A549 (cell line): ENCODE results near the gene PCED1B. TPM values are rescaled to one million over a fixed set of nuclear protein-coding genes. Genes with fewer than 3 reads are reported as not detected.
"Not testable (repeated sequence)": the region's sequence is repeated elsewhere in the genome, so short reads cannot be mapped to it uniquely, and the experiment has no call there.

Experiments used
- ATAC-seq, 2 experiments: fragments of 200-7000 bp in 1 of 2; fragments of >200 bp in 1 of 2; cut with Nextera tagmentation in 1 of 2; cut with Tn5 transposase in 1 of 2; 3 replicates each; pipeline versions ENCODE4 v1.8.0 to v1.9.1; 2018 to 2020; ENCODE audit warnings: mild to moderate bottlenecking in 1 of 2, moderate library complexity in 1 of 2
- CTCF ChIA-PET: fragments of 300-600 bp; sonication (Branson Sonifier 250); formaldehyde crosslinking; extraction: SDS; loops from one replicate; lab custom pipeline; 2021; ENCODE audit warnings: antibody characterized with exemption, inconsistent platforms; lab: Yijun Ruan, JAX
- POLR2A ChIA-PET: fragments of 350-600 bp; formaldehyde crosslinking; extraction: SDS; loops from one replicate; lab custom pipeline; 2021; ENCODE audit warnings: antibody characterized with exemption, inconsistent platforms; lab: Yijun Ruan, JAX
- DNase-seq, 2 experiments: peaks; one replicate each; pipeline versions ENCODE4 v3.0.0 to v3.0.0-alpha.2; 2011 to 2016; ENCODE audit warnings: low read depth in 1 of 2, low spot score in 1 of 2
- FAIRE-seq: peaks from 2 replicates; lab custom pipeline; 2011; peaks lifted over from hg19 to GRCh38; lab: Jason Lieb, UNC
- H3K27ac ChIP-seq, 2 experiments: fragments of >200 bp; sonication (Bioruptor Twin); formaldehyde crosslinking; 3 replicates each; pipeline ENCODE4 v1.5.1; 2016 to 2017
- H3K4me1 ChIP-seq: fragments of >200 bp; sonication (Bioruptor Twin); formaldehyde crosslinking; 3 replicates; pipeline ENCODE4 v1.6.1; 2016
- H3K4me2 ChIP-seq: fragments of >200 bp; sonication (Bioruptor Twin); formaldehyde crosslinking; 3 replicates; pipeline ENCODE4 v1.6.1; 2016
- H3K4me3 ChIP-seq: fragments of >200 bp; sonication (Bioruptor Twin); formaldehyde crosslinking; 3 replicates; pipeline ENCODE4 v1.5.1; 2016
- H3K9me3 ChIP-seq: fragments of >200 bp; sonication (Bioruptor Twin); formaldehyde crosslinking; 3 replicates; pipeline ENCODE4 v1.6.1; 2016
- ATOH8 ChIP-seq: fragments of 250-450 bp; sonication (Bioruptor Pico); IDR thresholded peaks from 2 replicates; pipeline ENCODE4 v1.5.0; 2020; ENCODE audit warnings: low read depth, mild to moderate bottlenecking, moderate library complexity
- CBX2 ChIP-seq: fragments of 200-600 bp; sonication (generic); IDR thresholded peaks from 2 replicates; pipeline ENCODE4 v1.6.1; 2016; ENCODE audit warnings: low read depth, mild to moderate bottlenecking, borderline replicate concordance
- CHD2 ChIP-seq: fragments of 150-350 bp; IDR thresholded peaks from 2 replicates; pipeline ENCODE4 v1.6.1; 2014; ENCODE audit warnings: low read length; ENCODE audit not compliant: partially characterized antibody
- CHD4 ChIP-seq: fragments of 200-600 bp; sonication (generic); IDR thresholded peaks from 2 replicates; pipeline ENCODE4 v1.6.1; 2016; ENCODE audit warnings: antibody characterized with exemption, mild to moderate bottlenecking, borderline replicate concordance
- ELK1 ChIP-seq: fragments of 150-350 bp; IDR thresholded peaks from 2 replicates; pipeline ENCODE4 v1.6.1; 2014; ENCODE audit warnings: low read depth, mild to moderate bottlenecking, low read length
- FOSL2 ChIP-seq, 2 experiments: fragments of 450-650 bp in 1 of 2; fragments of >200 bp in 1 of 2; sonication (Bioruptor Twin) in 1 of 2; formaldehyde crosslinking; IDR thresholded peaks; 2 replicates each; pipeline versions ENCODE4 v1.5.0 to v1.6.1; 2016 to 2020; ENCODE audit warnings: mild to moderate bottlenecking in 1 of 2, moderate library complexity in 1 of 2
- FOXS1 ChIP-seq: fragments of 250-450 bp; sonication (Bioruptor Pico); IDR thresholded peaks from 2 replicates; pipeline ENCODE4 v1.5.0; 2020; ENCODE audit warnings: mild to moderate bottlenecking, moderate library complexity
- HDAC2 ChIP-seq: fragments of 200-600 bp; sonication (generic); IDR thresholded peaks from 2 replicates; pipeline ENCODE4 v1.6.1; 2016
- HEYL ChIP-seq: fragments of 250-450 bp; sonication (Bioruptor Pico); IDR thresholded peaks from 2 replicates; pipeline ENCODE4 v1.8.0; 2021; ENCODE audit warnings: mild to moderate bottlenecking, moderate library complexity
- HOXB13 ChIP-seq: fragments of 250-450 bp; sonication (Bioruptor Pico); IDR thresholded peaks from 2 replicates; pipeline ENCODE4 v1.5.0; 2020; ENCODE audit warnings: low read depth, mild to moderate bottlenecking, moderate library complexity
- HOXB5 ChIP-seq: fragments of 250-450 bp; sonication (Bioruptor Pico); IDR thresholded peaks from 2 replicates; pipeline ENCODE4 v1.5.0; 2020; ENCODE audit warnings: mild to moderate bottlenecking, moderate library complexity
- MYC ChIP-seq: IDR thresholded peaks from 2 replicates; pipeline ENCODE4 v1.6.1; 2012; ENCODE audit warnings: mild to moderate bottlenecking, inconsistent platforms, low read length, improper control_type of control experiment, borderline replicate concordance
- NFE2L2 ChIP-seq: fragments of 150-350 bp; conservative IDR thresholded peaks from 2 replicates; pipeline ENCODE4 v1.6.1; 2014; ENCODE audit warnings: low read length
- RAD21 ChIP-seq, 2 experiments: fragments of >200 bp in 1 of 2; sonication (Bioruptor Twin) in 1 of 2; formaldehyde crosslinking in 1 of 2; IDR thresholded peaks in 1 of 2; conservative IDR thresholded peaks in 1 of 2; 2 replicates in 1 of 2; 3 replicates in 1 of 2; pipeline ENCODE4 v1.6.1; 2012 to 2018; ENCODE audit warnings: inconsistent platforms in 1 of 2
- SMC3 ChIP-seq: fragments of >200 bp; sonication (Bioruptor Twin); formaldehyde crosslinking; IDR thresholded peaks from 3 replicates; pipeline ENCODE4 v1.6.1; 2018; ENCODE audit warnings: inconsistent platforms
- SREBF2 ChIP-seq: fragments of 450-650 bp; IDR thresholded peaks from 2 replicates; pipeline ENCODE4 v1.6.1; 2014; ENCODE audit warnings: mild to moderate bottlenecking, moderate library complexity
- USF2 ChIP-seq: fragments of 450-650 bp; IDR thresholded peaks from 2 replicates; pipeline ENCODE4 v1.6.1; 2014; ENCODE audit warnings: antibody characterized with exemption
- WGBS: methylation state at CpG from one replicate; pipeline ENCODE4 v1.1.6; 2017; ENCODE audit errors: missing lambda C conversion rate; 5-methylcytosine and 5-hydroxymethylcytosine counted together
- polyA plus RNA-seq, 4 experiments: library from polyadenylated mRNA; depleted of rRNA in 3 of 4; stranded (reverse); fragments of >200 nt; fragmentation: RNase III in 1 of 4; extraction: RNeasy Plus Mini Kit Qiagen cat#74134 plus additional on column Dnase treatment in 1 of 4; gene quantifications; 2 replicates in 3 of 4; 3 replicates in 1 of 4; pipeline ENCODE4 v1.2.3, GENCODE V29; 2011 to 2017

The PCED1B gene
- polyA plus RNA-seq, 2 of the 4 experiments (the other 2 are of a cell fraction): 74.6 to 108 TPM

- no peak for FAIRE-seq
- 20% methylated on average over 1 of the region's 1 CpG for WGBS
- no peak for TF ChIP-seq CBX2
- TF ChIP-seq FOSL2 (IDR thresholded peaks at IDR 0.05): no peak
- TF ChIP-seq FOSL2 (CRISPR knock-in tag; IDR thresholded peaks at IDR 0.05): peak; percentile 38
- 0 out of 2 replicates have a peak, but pooled peaks have one; percentile 5 for TF ChIP-seq HOXB5
- Histone ChIP-seq H3K9me3 (peaks cover 4% of the 10 kb centered on the region; the same call in 1 of the 3 replicates), H3K4me1 (peaks cover 42% of the 10 kb centered on the region), H3K27ac (peak overlapping the region; percentile 83 to 93), H3K4me3 (peak overlapping the region; percentile 38; the same call in 1 of the 3 replicates), H3K4me2 (peak overlapping the region; percentile 83)
- peak; percentile 37 to 66; a peak in 4 of 6 replicates for ATAC-seq
- ChIA-PET CTCF (interaction anchor here (0.9 to 1.6 kb wide), 4 partner anchors 9 to 357 kb away, joined by 3 read pairs; no protein-coding TSS in a partner anchor), POLR2A (interaction anchor here (0.6 to 2.4 kb wide), 2 partner anchors 32 to 34 kb away, joined by 3 to 13 read pairs; no protein-coding TSS in a partner anchor)
- peak in 1 of 2 experiments; percentile 52 for DNase-seq
Observed at GRCh38 chr12:47039756-47040155, 39.7 kb upstream of the PCED1B start.

- H3K27ac ChIP-seq: peak overlapping the region in 1 of 2 experiments; percentile 25; a peak in 1 of 6 replicates
- POLR2A ChIA-PET: interaction anchor here (0.6 kb wide), 1 partner anchor 151 kb away, joined by 5 read pairs; no protein-coding TSS in a partner anchor
- H3K4me1 ChIP-seq: peaks cover 30% of the 10 kb centered on the region
- H3K4me2 ChIP-seq: no peak overlapping the region
- CTCF ChIA-PET: interaction anchor here (0.8 kb wide), 1 partner anchor 9 kb away, joined by 3 read pairs; no protein-coding TSS in a partner anchor
- H3K9me3 ChIP-seq: peaks cover 3% of the 10 kb centered on the region; the same call in 1 of the 3 replicates
- FAIRE-seq: peak; percentile 23
- 83% methylated on average over 4 of the region's 4 CpGs for WGBS
- no peak for TF ChIP-seq CHD2
- no peak for TF ChIP-seq USF2
- no peak for TF ChIP-seq FOSL2 (IDR thresholded peaks at IDR 0.05)
- TF ChIP-seq FOSL2 (CRISPR knock-in tag; IDR thresholded peaks at IDR 0.05): peak; percentile 35
- no peak for TF ChIP-seq SREBF2
- no peak for DNase-seq
- ATAC-seq: no peak
- no peak overlapping the region for H3K4me3 ChIP-seq
Observed at GRCh38 chr12:47041327-47041726, 38.1 kb upstream of the PCED1B start.

- Histone ChIP-seq H3K4me3 (no peak overlapping the region), H3K4me2 (no peak overlapping the region), H3K27ac (no peak overlapping the region), H3K4me1 (no peaks in the 10 kb centered on the region), H3K9me3 (peaks cover 12% of the 10 kb centered on the region; the same call in 2 of the 3 replicates)
- ChIA-PET CTCF (interaction anchor here (0.9 to 1.1 kb wide), 2 partner anchors 8 to 23 kb away, joined by 3 to 4 read pairs; no protein-coding TSS in a partner anchor), POLR2A (no interaction called here)
- DNase-seq: no peak
- no peak for FAIRE-seq
- no peak for TF ChIP-seq ELK1
- no peak for TF ChIP-seq NFE2L2
- no peak for TF ChIP-seq ATOH8 (CRISPR knock-in tag)
- TF ChIP-seq HDAC2: no peak
- TF ChIP-seq FOXS1: no peak
- no peak for TF ChIP-seq RAD21 (conservative IDR thresholded peaks at IDR 0.05 in 1 of 2, IDR thresholded peaks at IDR 0.05 in 1 of 2)
- no peak for TF ChIP-seq SMC3
- TF ChIP-seq MYC: no peak
- TF ChIP-seq HEYL (CRISPR knock-in tag): no peak
- no peak for TF ChIP-seq CHD4
- TF ChIP-seq HOXB13 (CRISPR knock-in tag): no peak
- ATAC-seq: no peak
Observed at GRCh38 chr12:47048541-47048940, 30.9 kb upstream of the PCED1B start.

- DNase-seq, H3K4me1 ChIP-seq, FAIRE-seq, POLR2A ChIA-PET, H3K4me3 ChIP-seq, H3K4me2 ChIP-seq, ATAC-seq, H3K27ac ChIP-seq: not testable (repeated sequence)
- peaks cover 14% of the 10 kb centered on the region; the same call in 2 of the 3 replicates for H3K9me3 ChIP-seq
- CTCF ChIA-PET: interaction anchor here (0.7 to 4.4 kb wide), 2 partner anchors 19 to 230 kb away, joined by 3 to 25 read pairs; no protein-coding TSS in a partner anchor
- 68% methylated on average over 3 of the region's 3 CpGs for WGBS
Observed at GRCh38 chr12:47051291-47051690, 28.1 kb upstream of the PCED1B start.
